ENCODE data around the gene CD200R1L.

The CD200R1L gene

GRCh38 chr3:112786002-112786590 is 60.6 kb downstream of the CD200R1L start:
- no peak for TF ChIP-seq SIN3A (IDR thresholded peaks at IDR 0.05; ENCODE audit: borderline replicate concordance, insufficient read depth, low read length)
- TF ChIP-seq REST (IDR thresholded peaks at IDR 0.05; ENCODE audit: insufficient read depth in 1 of 2, low read depth in 2 of 2, low read length in 2 of 2): no peak
- TF ChIP-seq TAF1 (IDR thresholded peaks at IDR 0.05; ENCODE audit: borderline replicate concordance, insufficient read depth, low read length): no peak
- TF ChIP-seq FOXP2 (optimal IDR thresholded peaks at IDR 0.05; ENCODE audit: borderline replicate concordance, extremely low read depth, extremely low read length, insufficient read depth): no peak
- no peak for TF ChIP-seq POLR2AphosphoS5 (IDR thresholded peaks at IDR 0.05; ENCODE audit: low read depth, low read length)

GRCh38 chr3:112785321-112786001 is 61.2 kb downstream of the CD200R1L start:
- TF ChIP-seq FOXP2 (optimal IDR thresholded peaks at IDR 0.05; ENCODE audit: borderline replicate concordance, extremely low read depth, extremely low read length, insufficient read depth) (no peak), TAF1 (IDR thresholded peaks at IDR 0.05; ENCODE audit: borderline replicate concordance, insufficient read depth, low read length) (no peak), REST (IDR thresholded peaks at IDR 0.05; ENCODE audit: insufficient read depth in 1 of 2, low read depth in 2 of 2, low read length in 2 of 2) (no peak), POLR2AphosphoS5 (IDR thresholded peaks at IDR 0.05; ENCODE audit: low read depth, low read length) (no peak), SIN3A (IDR thresholded peaks at IDR 0.05; ENCODE audit: borderline replicate concordance, insufficient read depth, low read length) (no peak)

GRCh38 chr3:112782491-112782890 is 64.2 kb downstream of the CD200R1L start:
- TF ChIP-seq SIN3A (IDR thresholded peaks at IDR 0.05; ENCODE audit: borderline replicate concordance, insufficient read depth, low read length) (no peak), POLR2AphosphoS5 (IDR thresholded peaks at IDR 0.05; ENCODE audit: low read depth, low read length) (no peak), FOXP2 (optimal IDR thresholded peaks at IDR 0.05; ENCODE audit: borderline replicate concordance, extremely low read depth, extremely low read length, insufficient read depth) (no peak), REST (IDR thresholded peaks at IDR 0.05; ENCODE audit: insufficient read depth in 1 of 2, low read depth in 2 of 2, low read length in 2 of 2) (no peak), TAF1 (IDR thresholded peaks at IDR 0.05; ENCODE audit: borderline replicate concordance, insufficient read depth, low read length) (no peak)

GRCh38 chr3:112781599-112781998 is 65.1 kb downstream of the CD200R1L start:
- no peak for TF ChIP-seq TAF1 (IDR thresholded peaks at IDR 0.05; ENCODE audit: borderline replicate concordance, insufficient read depth, low read length)
- TF ChIP-seq POLR2AphosphoS5 (IDR thresholded peaks at IDR 0.05; ENCODE audit: low read depth, low read length): no peak
- no peak for TF ChIP-seq SIN3A (IDR thresholded peaks at IDR 0.05; ENCODE audit: borderline replicate concordance, insufficient read depth, low read length)
- no peak for TF ChIP-seq REST (IDR thresholded peaks at IDR 0.05; ENCODE audit: insufficient read depth in 1 of 2, low read depth in 2 of 2, low read length in 2 of 2)
- TF ChIP-seq FOXP2 (optimal IDR thresholded peaks at IDR 0.05; ENCODE audit: borderline replicate concordance, extremely low read depth, extremely low read length, insufficient read depth): no peak

Data from PFSK-1 (cell line).